Hepatocyte (in vitro differentiated cells): ENCODE results near the gene CHEK1. TPM values are rescaled to one million over a fixed set of nuclear protein-coding genes. Genes with fewer than 3 reads are reported as not detected.
A peak's percentile ranks its signal among the peaks of the same experiment; 100 is the strongest.
"Not testable (repeated sequence)": the region's sequence is repeated elsewhere in the genome, so short reads cannot be mapped to it uniquely, and the experiment has no call there.

ENCODE experiments used
- DNase-seq: peaks from one replicate; pipeline ENCODE4 v3.0.0-alpha.2; 2016; ENCODE audit warnings: low spot score
- H2AFZ ChIP-seq: fragments of 200-600 bp; sonication (generic); 2 replicates; pipeline ENCODE4 v1.6.0; 2016; ENCODE audit warnings: antibody characterized with exemption, mild to moderate bottlenecking
- H3K27ac ChIP-seq: fragments of 200-600 bp; sonication (generic); 2 replicates; pipeline ENCODE4 v1.5.1; 2016; ENCODE audit warnings: mild to moderate bottlenecking
- H3K27me3 ChIP-seq: fragments of 200-600 bp; sonication (generic); 2 replicates; pipeline ENCODE4 v1.6.1; 2016
- H3K36me3 ChIP-seq: fragments of 200-600 bp; sonication (generic); replicated peaks from 2 replicates; pipeline ENCODE4 v1.5.1; 2016; ENCODE audit warnings: low read depth; ENCODE audit not compliant: insufficient read depth
- H3K4me1 ChIP-seq: fragments of 200-600 bp; sonication (generic); 2 replicates; pipeline ENCODE4 v1.5.1; 2016; ENCODE audit warnings: mild to moderate bottlenecking, moderate library complexity; ENCODE audit not compliant: insufficient read depth
- H3K4me2 ChIP-seq: fragments of 200-600 bp; sonication (generic); 2 replicates; pipeline ENCODE4 v1.6.0; 2016
- H3K4me3 ChIP-seq: fragments of 200-600 bp; sonication (generic); 2 replicates; pipeline ENCODE4 v1.5.1; 2016; ENCODE audit warnings: mild to moderate bottlenecking
- H3K79me2 ChIP-seq: fragments of 200-600 bp; sonication (generic); 2 replicates; pipeline ENCODE4 v1.6.0; 2017; ENCODE audit warnings: mild to moderate bottlenecking
- H3K9me2 ChIP-seq: fragments of 200-600 bp; sonication (generic); replicated peaks from 2 replicates; pipeline ENCODE4 v1.6.0; 2017; ENCODE audit warnings: mild to moderate bottlenecking; ENCODE audit not compliant: insufficient read depth
- H3K9me3 ChIP-seq: fragments of 200-600 bp; sonication (generic); 2 replicates; pipeline ENCODE4 v1.5.1; 2016; ENCODE audit warnings: low read depth, mild to moderate bottlenecking
- H4K20me1 ChIP-seq: fragments of 200-600 bp; sonication (generic); 2 replicates; pipeline ENCODE4 v1.6.0; 2016; ENCODE audit warnings: mild to moderate bottlenecking; ENCODE audit not compliant: insufficient read depth, poor library complexity, severe bottlenecking
- EZH2 ChIP-seq: fragments of 200-600 bp; sonication (generic); IDR thresholded peaks from 2 replicates; pipeline ENCODE4 v1.6.1; 2016; ENCODE audit warnings: antibody characterized with exemption, mild to moderate bottlenecking, borderline replicate concordance
- EZH2phosphoT487 ChIP-seq: fragments of 200-600 bp; sonication (generic); IDR thresholded peaks from one replicate; pipeline ENCODE4 v1.6.1; 2018; ENCODE audit warnings: antibody characterized with exemption, mild to moderate bottlenecking, low read depth, moderate library complexity; ENCODE audit not compliant: unreplicated experiment, severe bottlenecking
- WGBS: methylation state at CpG from one replicate; pipeline ENCODE4 v1.1.6; 2016; ENCODE audit warnings: low lambda C conversion rate; ENCODE audit errors: missing lambda C conversion rate; 5-methylcytosine and 5-hydroxymethylcytosine counted together
- polyA plus RNA-seq: library from polyadenylated mRNA; unstranded; fragments of >200 nt; fragmentation: Nextera tagmentation; extraction: Ambion mirVana; gene quantifications from 2 replicates; pipeline ENCODE4 v1.2.1, GENCODE V29; 2016
- total RNA-seq: library from RNA; depleted of rRNA; stranded (reverse); fragments of >200 nt; gene quantifications from 2 replicates; pipeline ENCODE4 v1.2.3, GENCODE V29; 2014
- TF ChIP-seq, protein P1 (sequence below): fragments of 200-600 bp; sonication (generic); IDR thresholded peaks from 2 replicates; pipeline ENCODE4 v1.5.1; 2016; ENCODE audit warnings: antibody characterized with exemption, mild to moderate bottlenecking; ENCODE audit not compliant: poor library complexity

Gene CHEK1
- total and polyA plus RNA-seq, 2 experiments from 2014 or later, result 8.8 to 16.3 TPM

- H3K79me2 ChIP-seq, result no peaks in the 10 kb centered on the region
- no peak overlapping the region for H3K27ac ChIP-seq
- no peaks in the 10 kb centered on the region for H4K20me1 ChIP-seq
- H3K4me3 ChIP-seq, result no peak overlapping the region
- no peak overlapping the region for H3K4me2 ChIP-seq
- no peaks in the 10 kb centered on the region for H3K4me1 ChIP-seq
- no peaks in the 10 kb centered on the region for H3K36me3 ChIP-seq
- H3K9me3 ChIP-seq, result no peaks in the 10 kb centered on the region
- H3K9me2 ChIP-seq, result no peaks in the 10 kb centered on the region
- no peak for TF ChIP-seq EZH2phosphoT487
- TF ChIP-seq, protein P1, sequence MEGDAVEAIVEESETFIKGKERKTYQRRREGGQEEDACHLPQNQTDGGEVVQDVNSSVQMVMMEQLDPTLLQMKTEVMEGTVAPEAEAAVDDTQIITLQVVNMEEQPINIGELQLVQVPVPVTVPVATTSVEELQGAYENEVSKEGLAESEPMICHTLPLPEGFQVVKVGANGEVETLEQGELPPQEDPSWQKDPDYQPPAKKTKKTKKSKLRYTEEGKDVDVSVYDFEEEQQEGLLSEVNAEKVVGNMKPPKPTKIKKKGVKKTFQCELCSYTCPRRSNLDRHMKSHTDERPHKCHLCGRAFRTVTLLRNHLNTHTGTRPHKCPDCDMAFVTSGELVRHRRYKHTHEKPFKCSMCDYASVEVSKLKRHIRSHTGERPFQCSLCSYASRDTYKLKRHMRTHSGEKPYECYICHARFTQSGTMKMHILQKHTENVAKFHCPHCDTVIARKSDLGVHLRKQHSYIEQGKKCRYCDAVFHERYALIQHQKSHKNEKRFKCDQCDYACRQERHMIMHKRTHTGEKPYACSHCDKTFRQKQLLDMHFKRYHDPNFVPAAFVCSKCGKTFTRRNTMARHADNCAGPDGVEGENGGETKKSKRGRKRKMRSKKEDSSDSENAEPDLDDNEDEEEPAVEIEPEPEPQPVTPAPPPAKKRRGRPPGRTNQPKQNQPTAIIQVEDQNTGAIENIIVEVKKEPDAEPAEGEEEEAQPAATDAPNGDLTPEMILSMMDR, result no peak
- TF ChIP-seq EZH2, result no peak
- no peak for DNase-seq
- no peaks in the 10 kb centered on the region for H3K27me3 ChIP-seq
- WGBS, result 53% methylated on average over 6 of the region's 6 CpGs
- H2AFZ ChIP-seq, result no peak overlapping the region
Measured at GRCh38 chr11:125701858-125702621, 77.1 kb downstream of the CHEK1 start.

DNA sequence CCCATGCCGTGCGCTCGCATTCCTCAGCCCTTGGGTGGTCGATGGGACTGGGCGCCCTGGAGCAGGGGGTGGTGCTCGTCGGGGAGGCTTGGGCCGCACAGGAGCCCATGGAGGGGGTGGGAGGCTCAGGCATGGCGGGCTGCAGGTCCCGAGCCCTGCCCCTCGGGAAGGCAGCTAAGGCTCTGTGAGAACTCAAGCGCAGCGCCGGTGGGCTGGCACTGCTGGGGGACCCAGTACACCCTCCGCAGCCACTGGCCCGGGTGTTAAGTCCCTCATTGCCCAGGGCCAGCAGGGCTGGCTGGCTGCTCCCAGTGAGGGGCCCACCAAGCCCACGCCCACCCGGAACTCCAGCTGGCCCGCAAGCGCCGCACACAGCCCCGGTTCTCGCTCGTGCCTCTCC lies 79.7 kb downstream of the CHEK1 start:
- H3K4me1 ChIP-seq, H3K36me3 ChIP-seq: not testable (repeated sequence)

DNA sequence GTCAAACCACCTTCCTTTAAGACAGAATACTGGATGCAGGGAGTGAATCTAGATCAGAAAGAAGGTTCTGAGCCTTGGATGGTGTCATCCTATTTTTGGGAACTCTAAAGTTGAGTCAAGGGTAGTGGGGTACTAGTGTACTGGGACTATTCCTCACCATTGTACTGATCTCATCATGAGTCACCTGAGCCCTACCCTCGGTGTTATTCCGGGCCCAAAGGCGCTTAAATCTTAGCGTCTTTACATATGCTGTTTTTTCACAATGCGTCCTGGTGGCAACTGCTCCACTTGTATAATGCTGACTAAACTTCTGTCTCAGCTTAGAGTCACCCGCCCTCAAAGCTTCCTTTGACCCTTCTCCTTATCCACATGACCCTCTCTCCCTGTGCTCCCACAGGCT lies 95.8 kb downstream of the CHEK1 start:
- no peak for TF ChIP-seq EZH2phosphoT487
- TF ChIP-seq EZH2, result no peak
- TF ChIP-seq, protein P1, result no peak
- H3K36me3 ChIP-seq, result no peaks in the 10 kb centered on the region
- H3K9me2 ChIP-seq, result no peaks in the 10 kb centered on the region
- DNase-seq, result no peak
- no peaks in the 10 kb centered on the region for H3K27me3 ChIP-seq
- no peak overlapping the region for H3K4me2 ChIP-seq
- no peaks in the 10 kb centered on the region for H3K4me1 ChIP-seq
- H4K20me1 ChIP-seq, result no peaks in the 10 kb centered on the region
- H2AFZ ChIP-seq, result no peak overlapping the region
- H3K27ac ChIP-seq, result no peak overlapping the region
- 85% methylated on average over 6 of the region's 6 CpGs for WGBS
- H3K9me3 ChIP-seq, result no peaks in the 10 kb centered on the region
- H3K4me3 ChIP-seq, result no peak overlapping the region
- H3K79me2 ChIP-seq, result no peaks in the 10 kb centered on the region

More for the DNA sequence above, 79.7 kb downstream of the CHEK1 start:
- not testable (repeated sequence) for H3K79me2 ChIP-seq, H3K9me2 ChIP-seq, H2AFZ ChIP-seq, H3K4me2 ChIP-seq, H3K9me3 ChIP-seq, H3K4me3 ChIP-seq, H3K27ac ChIP-seq, H4K20me1 ChIP-seq, H3K27me3 ChIP-seq, DNase-seq
- WGBS, result 90% methylated on average over 16 of the region's 24 CpGs

DNA sequence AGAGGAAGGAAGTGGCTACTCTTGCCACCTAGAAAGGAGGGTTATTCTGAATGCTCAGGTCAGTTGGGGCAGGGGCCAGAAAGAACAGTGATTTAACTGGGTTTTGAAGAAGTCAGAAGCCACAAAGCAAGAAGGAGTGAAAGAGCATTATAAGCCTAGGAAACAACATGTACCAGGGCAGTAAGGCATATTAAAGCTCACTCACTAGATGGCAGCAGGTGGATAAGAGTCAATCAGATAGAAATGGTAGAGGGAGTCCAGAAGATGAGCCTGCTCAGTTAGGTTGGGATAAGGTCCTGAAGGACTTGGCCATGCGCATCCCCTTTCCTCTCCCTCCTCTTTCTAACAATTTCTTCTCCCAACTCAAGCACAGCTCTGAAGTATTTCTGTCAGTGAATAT lies 99.2 kb downstream of the CHEK1 start:
- Histone ChIP-seq H3K79me2 (no peaks in the 10 kb centered on the region), H2AFZ (no peak overlapping the region), H3K36me3 (no peaks in the 10 kb centered on the region), H3K4me2 (no peak overlapping the region), H3K4me1 (no peaks in the 10 kb centered on the region), H3K4me3 (no peak overlapping the region), H3K9me2 (no peaks in the 10 kb centered on the region), H3K27me3 (no peaks in the 10 kb centered on the region), H3K27ac (no peak overlapping the region), H3K9me3 (no peaks in the 10 kb centered on the region), H4K20me1 (no peaks in the 10 kb centered on the region)
- WGBS, result 91% methylated on average over 1 of the region's 1 CpG
- DNase-seq, result no peak
- TF ChIP-seq EZH2phosphoT487 (no peak), EZH2 (no peak)
- TF ChIP-seq, protein P1, result peak; percentile 25
